Type B pancreatic cell (in vitro differentiated cells): Measurements from ENCODE around the gene WDR54. TPM values are rescaled to one million over a fixed set of nuclear protein-coding genes. Genes with fewer than 3 reads are reported as not detected.

ENCODE experiments used
- DNase-seq: peaks from one replicate; pipeline ENCODE4 v3.0.0; 2021; ENCODE audit warnings: mixed read lengths; ENCODE audit not compliant: unreplicated experiment; ENCODE audit errors: extremely low spot score
- H3K27ac Mint-ChIP-seq: 2 replicates; pipeline ENCODE4 v1.8.0; 2021; ENCODE audit warnings: mild to moderate bottlenecking, mixed read lengths
- H3K27me3 Mint-ChIP-seq: 2 replicates; pipeline ENCODE4 v1.8.0; 2021; ENCODE audit warnings: mixed read lengths
- H3K36me3 Mint-ChIP-seq: 2 replicates; pipeline ENCODE4 v1.8.0; 2021; ENCODE audit warnings: mixed read lengths
- H3K4me1 Mint-ChIP-seq: one replicate; pipeline ENCODE4 v1.8.0; 2021; ENCODE audit warnings: mixed read lengths; ENCODE audit not compliant: unreplicated experiment
- H3K4me3 Mint-ChIP-seq: 2 replicates; pipeline ENCODE4 v1.8.0; 2021; ENCODE audit warnings: mild to moderate bottlenecking, mixed read lengths
- H3K9me3 Mint-ChIP-seq: 2 replicates; pipeline ENCODE4 v1.8.0; 2021; ENCODE audit warnings: mixed read lengths
- CTCF ChIP-seq: fragments of 200-600 bp; sonication (generic); conservative IDR thresholded peaks from 2 replicates; pipeline ENCODE4 v1.5.0; 2021; ENCODE audit warnings: antibody characterized with exemption, mild to moderate bottlenecking
- total RNA-seq: library from RNA; stranded (reverse); gene quantifications from 2 replicates; pipeline ENCODE4 v1.2.1, GENCODE V29; 2021; ENCODE audit warnings: low replicate concordance

Gene WDR54
- total RNA-seq, 1 donor from 2014 or later = 41.7 TPM

- peak overlapping the region; percentile 99 for H3K27ac Mint-ChIP-seq
Measured at GRCh38 chr2:74438248-74438647, 16.7 kb downstream of the WDR54 start.

GRCh38 chr2:74439373-74439772, 17.8 kb downstream of the WDR54 start:
- peak overlapping the region; percentile 99 for H3K27ac Mint-ChIP-seq
- TF ChIP-seq CTCF = no peak
- H3K4me3 Mint-ChIP-seq = peak overlapping the region; percentile 96
- no peak for DNase-seq
- H3K9me3 Mint-ChIP-seq = no peaks in the 10 kb centered on the region
- H3K36me3 Mint-ChIP-seq = peaks cover 19% of the 10 kb centered on the region
- peaks cover 5% of the 10 kb centered on the region for H3K27me3 Mint-ChIP-seq
- H3K4me1 Mint-ChIP-seq = peaks cover 32% of the 10 kb centered on the region

More at GRCh38 chr2:74438248-74438647, 16.7 kb downstream of the WDR54 start:
- H3K4me3 Mint-ChIP-seq = peak overlapping the region; percentile 96
- no peaks in the 10 kb centered on the region for H3K9me3 Mint-ChIP-seq
- peaks cover 26% of the 10 kb centered on the region for H3K4me1 Mint-ChIP-seq
- TF ChIP-seq CTCF = no peak
- peaks cover 5% of the 10 kb centered on the region for H3K27me3 Mint-ChIP-seq
- no peak for DNase-seq
- peaks cover 19% of the 10 kb centered on the region for H3K36me3 Mint-ChIP-seq

GRCh38 chr2:74439803-74440377, 18.4 kb downstream of the WDR54 start:
- H3K27ac Mint-ChIP-seq = peak overlapping the region; percentile 99
- peak overlapping the region; percentile 96 for H3K4me3 Mint-ChIP-seq
- no peaks in the 10 kb centered on the region for H3K9me3 Mint-ChIP-seq
- no peak for TF ChIP-seq CTCF
- peaks cover 36% of the 10 kb centered on the region for H3K4me1 Mint-ChIP-seq
- no peak for DNase-seq
- peaks cover 19% of the 10 kb centered on the region for H3K36me3 Mint-ChIP-seq
- H3K27me3 Mint-ChIP-seq = peaks cover 5% of the 10 kb centered on the region

- Mint-ChIP-seq H3K4me3 (peak overlapping the region; percentile 96), H3K27me3 (peaks cover 5% of the 10 kb centered on the region), H3K36me3 (peaks cover 17% of the 10 kb centered on the region), H3K27ac (peak overlapping the region; percentile 99), H3K4me1 (peaks cover 33% of the 10 kb centered on the region), H3K9me3 (no peaks in the 10 kb centered on the region)
- TF ChIP-seq CTCF = peak; percentile 63
- peak; percentile 93 for DNase-seq
Measured at GRCh38 chr2:74440378-74441169, 19.0 kb downstream of the WDR54 start.

- Mint-ChIP-seq H3K27ac (peak overlapping the region; percentile 99), H3K4me3 (peak overlapping the region; percentile 96), H3K4me1 (peaks cover 32% of the 10 kb centered on the region), H3K9me3 (no peaks in the 10 kb centered on the region), H3K27me3 (peaks cover 5% of the 10 kb centered on the region), H3K36me3 (peaks cover 15% of the 10 kb centered on the region)
- no peak for DNase-seq
- TF ChIP-seq CTCF = no peak
Measured at GRCh38 chr2:74441170-74441689, 19.7 kb downstream of the WDR54 start.
